Measurements from ENCODE around the gene SLC37A1. TPM values are rescaled to one million over a fixed set of nuclear protein-coding genes. Genes with fewer than 3 reads are reported as not detected.

SLC37A1 gene
- total RNA-seq, 1 donor from 2014 or later: 21.6 TPM

- H3K36me3 ChIP-seq: peaks cover 32% of the 10 kb centered on the region
- H3K4me1 ChIP-seq: no peaks in the 10 kb centered on the region
- no peak overlapping the region for H3K4me3 ChIP-seq
- no peaks in the 10 kb centered on the region for H3K9me3 ChIP-seq
- intact Hi-C loops (cut with DNase I): no loop called here
- H3K27me3 ChIP-seq: no peaks in the 10 kb centered on the region
- peak; percentile 51 for DNase-seq
- ATAC-seq: no peak
- TF ChIP-seq CTCF (IDR thresholded peaks at IDR 0.05): no peak
- H3K27ac ChIP-seq: no peak overlapping the region
Observed at GRCh38 chr21:42561762-42562650, 48.4 kb downstream of the SLC37A1 start.

- TF ChIP-seq CTCF (IDR thresholded peaks at IDR 0.05): no peak
- intact Hi-C loops (cut with DNase I): no loop called here
- H3K36me3 ChIP-seq: peaks cover 24% of the 10 kb centered on the region
- H3K4me3 ChIP-seq: no peak overlapping the region
- no peaks in the 10 kb centered on the region for H3K27me3 ChIP-seq
- H3K4me1 ChIP-seq: no peaks in the 10 kb centered on the region
- H3K27ac ChIP-seq: no peak overlapping the region
- DNase-seq (peak; percentile 47), ATAC-seq (no peak)
- no peaks in the 10 kb centered on the region for H3K9me3 ChIP-seq
Observed at GRCh38 chr21:42562816-42563215, 49.2 kb downstream of the SLC37A1 start.

- no peak overlapping the region for H3K27ac ChIP-seq
- H3K36me3 ChIP-seq: peaks cover 24% of the 10 kb centered on the region
- H3K4me1 ChIP-seq: no peaks in the 10 kb centered on the region
- H3K4me3 ChIP-seq: no peak overlapping the region
- intact Hi-C loops (cut with DNase I): no loop called here
- H3K27me3 ChIP-seq: no peaks in the 10 kb centered on the region
- H3K9me3 ChIP-seq: no peaks in the 10 kb centered on the region
- DNase-seq (peak; percentile 20), ATAC-seq (no peak)
- no peak for TF ChIP-seq CTCF (IDR thresholded peaks at IDR 0.05)
Observed at GRCh38 chr21:42563261-42563660, 49.6 kb downstream of the SLC37A1 start.

- no peak overlapping the region for H3K27ac ChIP-seq
- no peak for ATAC-seq
- peaks cover 28% of the 10 kb centered on the region for H3K36me3 ChIP-seq
- no peak overlapping the region for H3K4me3 ChIP-seq
- no peaks in the 10 kb centered on the region for H3K27me3 ChIP-seq
- DNase-seq: peak; percentile 48
- no peaks in the 10 kb centered on the region for H3K9me3 ChIP-seq
- TF ChIP-seq CTCF (IDR thresholded peaks at IDR 0.05): no peak
- intact Hi-C loops (cut with DNase I): no loop called here
- no peaks in the 10 kb centered on the region for H3K4me1 ChIP-seq
Observed at GRCh38 chr21:42563686-42564085, 50.0 kb downstream of the SLC37A1 start.

GRCh38 chr21:42564561-42564971 lies 50.9 kb downstream of the SLC37A1 start:
- peak; percentile 64 for DNase-seq

More at GRCh38 chr21:42564561-42564971, 50.9 kb downstream of the SLC37A1 start:
- intact Hi-C loops (cut with DNase I): no loop called here
- no peak overlapping the region for H3K27ac ChIP-seq
- H3K27me3 ChIP-seq: no peaks in the 10 kb centered on the region
- peaks cover 29% of the 10 kb centered on the region for H3K36me3 ChIP-seq
- no peaks in the 10 kb centered on the region for H3K9me3 ChIP-seq
- H3K4me3 ChIP-seq: no peak overlapping the region
- no peak for ATAC-seq
- H3K4me1 ChIP-seq: no peaks in the 10 kb centered on the region
- TF ChIP-seq CTCF (IDR thresholded peaks at IDR 0.05): no peak

Data from upper lobe of right lung (tissue), 1 donor.